ENCODE data around the gene AUH.

AUH gene

GRCh38 chr9:91289244-91289643, 72.5 kb downstream of the AUH start:
- DNase-seq = no peak

- DNase-seq = no peak
These were observed 75.9 kb downstream of the AUH start for GRCh38 chr9:91285729-91286353.

- DNase-seq = no peak
These were observed 79.4 kb downstream of the AUH start for GRCh38 chr9:91282292-91282691.

- DNase-seq = no peak
These were observed 82.2 kb downstream of the AUH start for GRCh38 chr9:91279296-91280204.

GRCh38 chr9:91276513-91276912, 85.2 kb downstream of the AUH start:
- DNase-seq = no peak

GRCh38 chr9:91275655-91276054, 86.1 kb downstream of the AUH start:
- DNase-seq = no peak

- no peak for DNase-seq
These were observed 86.7 kb downstream of the AUH start for GRCh38 chr9:91274949-91275492.

- no peak for DNase-seq
These were observed 87.7 kb downstream of the AUH start for GRCh38 chr9:91273853-91274552.

GRCh38 chr9:91271156-91271555, 90.6 kb downstream of the AUH start:
- no peak for DNase-seq

GRCh38 chr9:91269907-91270491, 91.7 kb downstream of the AUH start:
- DNase-seq = no peak

- no peak for DNase-seq
These were observed 95.3 kb downstream of the AUH start for GRCh38 chr9:91266448-91266847.

- no peak for DNase-seq
These were observed 96.2 kb downstream of the AUH start for GRCh38 chr9:91265514-91265913.

GRCh38 chr9:91261417-91261816, 100.3 kb downstream of the AUH start:
- DNase-seq = no peak

- no peak for DNase-seq
These were observed 102.6 kb downstream of the AUH start for GRCh38 chr9:91259162-91259561.

- no peak for DNase-seq
These were observed 103.3 kb downstream of the AUH start for GRCh38 chr9:91258451-91258850.

GRCh38 chr9:91256235-91256634, 105.5 kb downstream of the AUH start:
- DNase-seq = no peak

- DNase-seq = no peak
These were observed 106.4 kb downstream of the AUH start for GRCh38 chr9:91255327-91255726.

GRCh38 chr9:91253488-91253887, 108.2 kb downstream of the AUH start:
- DNase-seq = no peak

GRCh38 chr9:91248707-91249106, 113.0 kb downstream of the AUH start:
- no peak for DNase-seq

GRCh38 chr9:91247278-91247677, 114.4 kb downstream of the AUH start:
- DNase-seq = no peak

GRCh38 chr9:91246846-91247245, 114.9 kb downstream of the AUH start:
- no peak for DNase-seq

GRCh38 chr9:91245431-91246313, 116.0 kb downstream of the AUH start:
- DNase-seq = no peak

Measured in stimulated activated CD8-positive, alpha-beta memory T cell treated with anti-CD3 and anti-CD28 coated beads, Interleukin-4, amount 100 ng/mL, for 48 hours (primary cell).